Inflammatory macrophage treated with lipopolysaccharide for 1 hour (primary cell): Measurements from ENCODE around the gene MALRD1.

Source experiments
- DNase-seq, 2 donors: peaks; one replicate each; pipeline ENCODE4 v3.0.0-alpha.2; 2020 to 2022

MALRD1 gene

DNA sequence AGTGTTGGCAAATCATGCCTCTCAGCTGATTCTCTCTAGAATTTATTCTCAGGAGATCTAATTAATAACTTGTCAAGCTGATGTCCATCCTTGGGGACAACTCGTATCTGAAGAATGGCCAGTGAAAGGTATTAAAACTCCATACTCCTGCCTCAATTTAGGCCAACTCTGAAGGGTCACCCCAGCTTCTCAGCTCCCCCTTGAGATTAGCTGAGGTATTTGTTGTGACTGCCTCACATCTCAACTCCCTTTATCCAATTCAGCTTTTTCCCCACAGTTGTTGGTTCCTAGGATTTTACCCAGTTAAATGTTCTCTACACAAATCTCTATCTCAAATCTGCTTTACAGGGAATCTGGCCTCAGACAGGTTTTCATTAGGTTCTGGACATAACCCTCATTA is 182.4 kb downstream of the MALRD1 start:
- no peak for DNase-seq

DNA sequence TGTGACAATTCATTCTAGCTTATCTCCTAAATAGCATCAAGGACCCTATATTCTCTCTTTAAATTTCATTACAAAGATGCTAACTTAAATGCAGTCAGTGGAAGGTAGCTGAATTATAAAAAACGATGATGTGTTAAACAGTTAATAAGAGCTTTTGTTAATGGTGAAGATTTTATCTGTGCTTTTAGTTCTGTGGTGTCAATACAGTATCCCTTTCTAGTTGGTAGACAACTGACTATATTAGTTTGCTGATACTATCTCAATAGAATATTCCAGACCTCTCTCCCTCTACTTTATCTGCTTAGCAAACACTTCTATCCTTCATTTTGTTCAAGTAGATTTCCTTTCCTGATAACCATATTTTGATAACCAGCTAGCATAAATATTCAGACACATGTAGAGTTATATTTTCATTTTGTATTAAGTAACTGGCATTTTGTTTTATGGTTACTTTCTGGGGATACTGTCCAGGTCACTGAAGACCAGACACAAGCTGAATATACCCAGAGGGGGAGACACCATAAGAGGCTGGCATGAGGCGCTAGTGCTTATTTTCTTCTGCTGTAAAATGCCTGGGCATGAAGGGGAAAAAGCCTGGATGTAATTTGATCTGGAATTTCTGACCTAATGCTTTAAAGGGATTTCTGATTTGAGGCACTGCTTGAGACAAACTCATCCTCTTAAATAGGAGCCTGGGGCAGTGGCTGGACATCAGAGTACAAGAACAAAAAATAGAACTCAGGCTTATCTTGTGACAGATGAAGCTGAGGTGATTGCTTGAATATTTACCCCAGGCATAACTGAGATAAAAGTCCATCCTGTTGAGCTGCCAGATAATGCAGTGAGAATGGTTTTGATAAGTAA is 197.5 kb downstream of the MALRD1 start:
- DNase-seq = no peak

DNA sequence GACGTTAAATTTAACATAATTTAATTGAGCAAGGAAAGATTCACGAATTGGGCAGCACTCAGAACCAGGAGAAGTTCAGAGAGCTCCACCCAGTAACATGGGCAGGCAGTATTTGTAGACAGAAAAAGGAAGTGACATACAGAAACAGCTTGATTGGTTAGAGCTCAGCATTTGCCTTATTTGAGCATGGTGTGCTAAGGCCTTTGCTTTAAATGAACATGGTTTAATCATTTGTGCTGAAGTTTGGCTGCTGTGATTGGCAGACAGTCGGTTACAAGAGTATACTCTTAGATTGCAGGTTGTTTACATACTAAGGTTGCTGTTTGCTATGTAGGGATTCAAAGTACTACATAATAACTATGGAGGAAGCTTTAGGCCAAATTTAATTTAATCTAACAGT is 199.2 kb downstream of the MALRD1 start:
- no peak for DNase-seq

DNA sequence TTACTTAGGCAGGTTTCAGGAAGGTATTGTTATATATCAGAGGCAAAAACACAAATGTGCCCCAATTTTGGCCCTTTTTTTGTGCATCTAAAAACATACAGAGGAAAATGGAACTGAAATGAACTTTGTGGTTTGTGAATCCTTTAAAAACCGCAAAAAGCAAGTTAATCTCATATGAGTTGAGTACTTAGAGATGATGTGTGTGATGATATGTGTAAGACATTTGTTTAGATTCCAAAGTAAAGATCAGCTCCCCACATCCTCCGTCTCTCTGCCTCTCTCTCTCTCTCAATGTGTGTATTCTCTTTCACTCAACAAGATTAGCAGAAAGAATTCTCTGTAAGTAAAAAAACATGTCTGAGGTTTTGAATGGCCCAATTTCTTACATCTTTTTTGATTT is 201.9 kb downstream of the MALRD1 start:
- no peak for DNase-seq

DNA sequence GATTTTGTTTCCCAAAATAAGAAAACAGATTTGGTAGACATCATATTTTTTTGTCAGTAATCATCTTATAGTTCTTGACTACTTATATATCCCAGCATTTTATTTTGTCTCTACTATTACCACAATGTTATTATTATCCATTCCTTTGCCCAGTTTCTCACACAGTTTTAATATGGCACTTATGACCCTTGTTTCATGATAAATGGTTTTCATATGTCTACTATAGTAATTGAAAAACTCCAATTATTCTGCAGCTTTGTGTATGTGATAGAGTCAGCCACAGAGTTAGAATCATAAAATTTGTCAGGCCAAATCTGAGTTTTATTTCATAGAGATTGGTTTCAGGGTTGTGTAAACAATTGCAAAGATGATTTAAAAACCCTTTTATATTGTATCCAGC is 203.9 kb downstream of the MALRD1 start:
- DNase-seq = no peak

DNA sequence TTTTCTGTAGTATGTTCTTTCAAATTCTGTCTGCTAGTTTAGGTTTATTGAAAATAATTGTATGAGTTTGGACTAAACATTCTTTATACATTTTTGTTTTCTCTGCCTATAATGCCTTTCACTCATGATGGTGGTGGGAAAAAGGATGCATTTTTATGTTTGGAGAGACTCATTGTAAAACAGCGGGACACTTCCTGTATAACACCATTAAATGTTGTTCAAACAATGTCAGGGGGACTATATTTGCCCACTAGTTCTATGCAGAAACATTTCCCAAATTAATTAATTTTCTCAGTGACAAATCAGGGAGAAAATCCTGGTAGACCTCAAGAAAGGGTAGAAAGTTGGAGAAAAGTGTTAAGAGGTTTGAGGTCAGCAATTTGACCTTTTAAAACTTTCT is 207.7 kb downstream of the MALRD1 start:
- DNase-seq = no peak

DNA sequence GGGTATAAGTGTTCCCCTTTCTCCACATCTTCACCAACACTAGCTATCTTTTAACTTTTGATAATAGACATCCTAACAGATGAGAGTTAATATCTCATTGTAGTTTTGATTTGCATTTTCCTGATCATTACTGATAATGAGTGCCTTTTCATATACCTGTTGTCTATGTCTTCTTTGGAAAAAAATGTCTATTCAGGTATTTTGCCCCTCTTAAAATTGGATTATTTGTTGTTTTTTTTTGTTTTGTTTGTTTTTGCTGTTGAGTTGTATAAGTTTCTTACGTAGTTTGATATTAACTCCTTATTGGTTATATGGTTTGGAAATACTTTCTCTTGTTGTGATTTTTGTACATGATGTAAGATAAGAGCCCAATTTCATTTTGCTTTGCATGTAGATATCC is 214.7 kb downstream of the MALRD1 start:
- no peak for DNase-seq

DNA sequence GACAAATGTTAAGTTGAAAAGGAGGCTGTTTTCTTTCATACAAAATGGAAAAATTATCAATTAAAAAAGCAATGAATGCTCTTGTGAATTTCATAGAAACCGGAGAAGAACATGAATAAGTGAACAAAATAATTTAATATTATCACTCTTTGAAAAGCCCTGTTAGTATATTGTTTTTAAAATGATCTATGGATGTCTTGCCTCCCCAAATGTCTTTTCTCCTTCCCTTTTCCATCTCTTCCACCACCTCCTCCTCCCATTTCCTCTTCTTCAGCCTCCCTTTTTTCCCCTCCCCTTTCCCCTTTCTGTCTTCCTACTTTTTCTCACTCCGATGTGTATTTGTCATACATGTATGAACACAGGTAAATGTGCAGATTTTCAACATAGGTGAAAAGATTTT is 234.7 kb downstream of the MALRD1 start:
- no peak for DNase-seq

DNA sequence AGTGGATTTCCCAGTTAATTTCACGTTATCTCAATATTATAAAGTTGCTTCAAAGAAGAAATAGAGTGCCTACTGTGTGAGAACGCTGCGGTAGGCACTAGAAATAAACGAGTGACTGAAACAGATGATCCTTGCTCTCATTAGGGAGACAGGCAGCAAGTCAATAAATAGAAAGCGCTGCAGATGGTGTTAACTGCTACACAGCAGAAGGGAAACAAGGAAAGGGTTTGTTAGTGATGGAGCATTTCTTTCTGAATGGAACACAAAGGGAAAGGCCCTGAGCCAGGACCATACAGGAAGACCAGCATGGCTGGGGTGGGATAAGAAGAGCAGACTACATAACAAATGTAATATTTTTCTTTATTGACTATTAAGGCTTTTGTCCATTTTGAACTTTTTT is 235.2 kb downstream of the MALRD1 start:
- no peak for DNase-seq

DNA sequence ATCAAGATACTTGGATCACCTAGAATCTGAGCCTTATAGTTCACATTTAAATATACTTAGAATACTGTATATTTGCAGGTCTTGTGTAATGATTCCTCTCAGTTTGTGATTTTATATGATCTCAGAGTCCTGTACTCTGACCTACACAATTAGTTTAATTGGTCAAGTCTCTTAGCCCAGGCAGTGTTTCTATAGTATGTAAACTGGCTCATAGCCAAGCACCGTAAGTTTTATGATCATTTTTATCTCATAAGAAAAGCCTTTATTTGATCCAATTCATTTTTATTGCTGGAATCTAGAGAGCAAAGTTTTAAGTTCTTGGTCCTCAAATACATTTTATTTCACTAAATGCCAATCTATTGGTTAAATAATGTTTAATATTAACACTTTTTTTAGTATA is 242.2 kb downstream of the MALRD1 start:
- no peak for DNase-seq

DNA sequence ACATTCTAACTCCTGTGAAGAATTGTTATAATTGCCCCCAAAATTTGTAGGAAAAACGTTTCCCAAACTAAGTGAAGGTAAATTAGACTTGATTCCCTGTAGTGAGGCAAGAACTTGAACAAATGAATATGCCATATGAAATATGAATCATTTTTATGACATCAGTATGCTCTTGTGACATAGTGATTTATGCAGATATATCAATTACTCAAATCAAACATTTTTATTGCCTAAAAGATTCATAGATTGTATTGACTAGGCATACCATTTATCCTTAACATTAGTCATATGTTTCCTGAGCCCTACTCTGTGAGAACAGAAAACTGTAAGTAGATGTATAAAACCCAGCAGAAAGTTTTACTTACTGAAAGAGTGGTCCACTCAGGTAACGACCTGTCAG is 245.6 kb downstream of the MALRD1 start:
- no peak for DNase-seq

DNA sequence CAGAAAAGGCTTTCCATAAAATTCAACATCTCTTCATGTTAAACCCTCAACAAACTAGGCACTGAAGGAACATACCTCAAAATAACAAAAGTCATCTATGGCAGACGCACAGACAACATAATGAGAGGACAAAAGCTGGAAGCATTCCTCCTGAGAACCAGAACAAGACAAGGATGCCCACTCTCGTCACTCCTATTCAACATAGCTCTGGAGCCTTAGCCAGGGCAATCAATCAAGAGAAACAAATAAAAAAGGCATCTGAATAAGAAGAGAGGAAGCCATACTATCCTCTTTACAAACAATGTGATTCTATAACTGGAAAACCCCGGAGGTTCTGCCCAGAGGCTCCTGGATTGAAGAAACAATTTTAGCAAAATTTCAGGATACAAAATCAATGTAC is 251.0 kb downstream of the MALRD1 start:
- no peak for DNase-seq

DNA sequence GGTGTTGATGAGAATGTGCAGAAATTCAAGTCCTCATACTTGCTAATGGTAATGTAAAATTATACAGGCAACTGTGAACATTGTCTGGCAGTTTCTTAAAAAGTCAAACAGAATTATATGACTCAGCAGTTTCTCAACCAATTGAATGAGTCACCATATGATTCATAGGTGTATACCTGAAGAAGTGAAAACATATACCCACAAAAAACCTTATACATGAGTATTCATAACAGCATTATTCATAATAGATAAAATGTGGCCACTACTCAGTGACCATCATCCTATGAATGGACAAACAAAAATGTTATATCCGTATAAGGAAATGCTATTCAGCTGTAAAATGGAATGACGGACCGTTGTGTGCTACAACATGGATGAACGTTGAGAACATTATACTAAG is 253.5 kb downstream of the MALRD1 start:
- DNase-seq = no peak

DNA sequence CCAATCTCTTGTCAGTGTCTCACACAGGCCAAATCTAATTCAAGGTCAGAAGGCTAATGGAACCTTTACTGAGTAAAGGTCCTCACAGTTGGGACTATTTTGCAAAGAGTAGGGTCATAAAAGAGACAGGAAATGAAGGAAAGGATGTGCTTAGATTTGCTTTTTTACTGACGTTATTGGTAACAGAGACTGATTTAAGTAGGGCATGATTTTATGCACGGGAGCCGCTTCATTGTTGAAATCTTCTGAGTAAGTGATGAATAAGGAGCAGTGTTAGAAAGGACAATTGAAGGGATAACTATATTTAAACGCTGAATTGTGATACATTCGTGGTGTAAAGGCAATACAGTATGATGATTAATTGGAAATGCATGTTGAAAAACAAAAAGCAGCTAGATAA is 261.5 kb downstream of the MALRD1 start:
- no peak for DNase-seq

DNA sequence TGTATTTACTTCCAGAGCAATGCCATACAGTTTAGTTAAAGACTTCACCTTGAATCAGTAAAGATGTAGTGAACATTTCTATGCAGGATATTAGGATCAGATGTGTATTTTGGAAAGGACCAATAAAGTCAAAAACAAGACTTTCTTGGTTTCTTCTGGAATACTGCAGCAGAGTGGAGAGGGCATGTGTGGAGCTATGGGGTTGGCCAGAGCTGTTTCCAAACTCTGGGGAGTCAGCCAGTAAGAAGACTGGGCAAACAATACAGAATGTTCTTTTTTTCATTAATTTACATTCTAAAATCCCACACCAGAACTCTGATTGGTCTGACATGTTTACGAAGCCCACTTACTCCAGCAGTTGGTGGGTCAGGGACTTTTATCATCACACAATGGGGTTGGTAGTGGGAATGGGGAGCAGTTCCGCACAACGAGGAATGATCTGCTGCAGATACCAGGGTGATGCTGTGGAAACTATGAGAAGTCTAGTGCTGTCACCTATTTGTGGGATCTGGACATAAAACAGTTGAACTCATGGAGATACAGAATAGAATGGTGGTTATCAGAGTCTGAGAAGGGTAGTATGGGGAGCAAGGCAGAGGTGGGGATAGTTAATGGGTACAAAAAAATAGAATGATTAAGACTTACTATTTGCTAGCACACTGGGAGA is 267.7 kb downstream of the MALRD1 start:
- no peak for DNase-seq

DNA sequence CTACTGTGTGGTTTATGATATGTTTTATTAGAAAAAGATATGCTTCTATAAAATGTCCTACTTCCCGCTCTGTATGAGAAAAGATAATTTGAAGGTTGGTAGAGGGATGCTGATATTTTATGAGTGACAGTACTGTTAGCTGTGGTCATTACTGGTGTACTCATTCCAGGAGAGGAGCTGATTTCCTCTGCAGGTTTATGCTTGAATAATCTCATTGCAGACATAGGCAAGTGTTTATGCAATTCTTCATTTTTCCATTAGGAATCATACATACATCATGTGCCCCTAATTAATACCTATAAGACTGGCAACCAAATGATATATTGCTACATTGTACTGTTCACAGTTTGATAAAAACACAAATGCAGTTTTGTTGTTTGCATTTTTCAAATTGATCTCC is 269.4 kb downstream of the MALRD1 start:
- no peak for DNase-seq

DNA sequence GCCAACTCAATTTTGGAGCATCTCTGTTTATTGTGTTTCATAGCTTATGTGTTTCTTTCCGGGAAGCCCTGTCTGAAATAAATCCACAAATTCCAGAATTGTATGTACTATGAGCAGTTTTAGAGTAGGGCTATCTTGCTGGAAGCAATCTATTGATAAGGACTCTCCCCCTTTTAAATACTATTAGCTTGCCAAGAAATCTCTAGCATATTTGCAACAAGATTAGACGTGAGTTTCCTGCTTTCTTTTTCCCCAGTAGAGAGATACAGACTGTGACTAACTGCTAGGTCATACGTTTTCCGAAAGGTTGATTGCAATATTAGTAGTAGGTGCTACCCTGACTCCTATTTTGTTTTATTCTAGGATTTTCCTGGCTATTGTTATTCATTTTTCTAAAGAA is 277.0 kb downstream of the MALRD1 start:
- no peak for DNase-seq

DNA sequence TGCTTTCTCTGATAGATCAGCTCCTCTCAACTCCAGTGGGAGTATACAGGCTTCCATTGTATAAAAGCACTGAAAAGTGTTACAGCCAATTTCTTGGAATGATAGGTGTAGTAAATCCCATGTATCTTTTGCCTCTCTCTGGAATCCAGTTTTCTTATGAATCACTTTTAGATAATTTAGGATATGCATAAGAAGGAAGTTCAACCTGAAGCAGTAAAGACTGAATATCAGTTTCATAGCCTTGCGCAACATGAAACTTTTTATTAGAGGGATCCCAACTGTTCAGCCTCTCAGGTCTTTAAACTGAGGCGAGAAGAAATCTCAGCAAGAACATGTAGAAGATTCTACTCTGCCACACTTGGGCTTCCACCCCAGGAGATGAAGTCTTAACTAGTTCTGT is 280.0 kb downstream of the MALRD1 start:
- no peak for DNase-seq

DNA sequence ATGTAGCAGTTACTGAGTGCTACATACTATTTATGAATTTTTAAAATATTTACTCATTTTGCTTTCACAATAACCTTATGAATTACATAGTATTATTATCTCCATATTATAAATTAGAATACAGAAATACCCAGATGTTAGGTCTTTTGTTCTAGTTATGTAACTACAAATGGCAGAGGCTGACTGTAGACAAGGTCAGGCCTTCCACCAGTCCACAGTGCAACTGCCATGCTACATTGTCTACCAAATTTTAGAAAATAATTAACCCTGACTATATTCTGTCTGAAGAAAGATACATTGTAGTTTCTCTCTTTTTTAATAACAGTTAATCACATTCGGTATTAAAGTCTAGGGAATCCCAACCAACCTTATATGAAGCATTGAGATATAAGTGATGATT is 280.9 kb downstream of the MALRD1 start:
- DNase-seq = no peak

DNA sequence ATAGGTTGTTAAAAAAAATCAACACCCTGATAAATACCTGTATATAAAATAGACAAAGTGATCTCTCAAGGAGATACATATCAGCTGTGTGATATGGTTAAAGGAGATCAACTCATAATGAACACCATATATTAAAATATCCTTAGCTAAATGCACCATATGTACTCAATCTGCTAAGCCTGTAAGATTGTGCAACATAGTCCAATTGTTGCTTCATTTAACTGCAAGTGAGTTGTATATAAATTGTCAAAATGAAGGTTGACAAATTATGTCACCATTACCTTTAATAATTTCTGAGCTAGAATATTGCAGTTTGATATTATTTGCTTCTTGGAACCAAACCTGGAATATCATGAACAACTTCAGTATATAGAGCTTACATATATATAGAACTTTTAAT is 283.7 kb downstream of the MALRD1 start:
- DNase-seq = no peak

DNA sequence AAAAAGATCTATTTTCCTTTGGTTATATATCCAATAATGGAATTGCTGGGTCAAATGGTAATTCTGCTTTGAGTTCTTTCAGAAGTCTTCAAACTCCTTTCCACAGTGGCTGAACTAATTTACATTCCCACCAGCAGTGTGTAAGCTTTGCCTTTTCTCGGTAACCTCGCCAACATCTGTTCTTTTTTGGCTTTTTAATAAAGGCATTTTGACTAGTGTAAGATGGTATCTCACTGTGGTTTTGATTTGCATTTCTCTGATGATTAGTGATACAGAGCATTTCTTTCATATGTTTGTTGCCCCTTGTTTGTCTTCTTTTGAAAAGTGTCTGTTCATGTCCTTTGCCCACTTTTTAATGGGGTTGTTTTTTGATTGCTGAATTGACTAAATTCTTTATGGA is 285.0 kb downstream of the MALRD1 start:
- no peak for DNase-seq

DNA sequence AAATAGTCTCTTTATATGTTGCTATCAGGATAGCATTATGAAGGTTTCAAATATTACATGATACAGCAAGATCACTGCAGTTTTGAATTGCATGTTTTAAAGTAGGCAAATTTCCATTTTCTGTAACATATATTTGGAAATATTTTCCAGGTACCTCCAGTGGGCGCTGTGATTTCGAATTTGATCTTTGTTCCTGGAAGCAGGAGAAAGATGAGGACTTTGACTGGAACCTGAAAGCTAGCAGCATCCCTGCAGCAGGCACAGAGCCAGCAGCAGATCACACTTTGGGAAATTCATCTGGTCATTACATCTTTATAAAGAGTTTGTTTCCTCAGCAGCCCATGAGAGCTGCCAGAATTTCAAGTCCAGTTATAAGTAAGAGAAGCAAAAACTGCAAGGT is 299.0 kb downstream of the MALRD1 start:
- DNase-seq = no peak

DNA sequence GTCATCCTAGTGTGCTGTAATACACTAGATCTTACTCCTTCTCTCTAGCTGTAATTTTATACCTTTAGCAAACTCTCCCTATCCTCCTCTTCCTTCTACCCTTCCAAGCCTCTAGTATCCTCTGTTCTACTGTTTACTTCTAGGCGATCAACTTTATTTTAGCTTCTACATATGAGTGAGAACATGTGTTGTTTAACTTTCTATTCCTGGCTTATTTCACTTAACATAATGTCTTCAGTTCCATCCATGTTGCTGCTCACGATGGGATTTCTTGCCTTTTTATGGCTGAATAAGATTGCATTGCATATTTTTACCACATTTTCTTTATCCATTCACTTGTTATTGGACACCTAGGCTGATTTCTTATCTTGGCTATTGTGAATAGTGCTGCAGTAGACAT is 318.6 kb downstream of the MALRD1 start:
- no peak for DNase-seq

DNA sequence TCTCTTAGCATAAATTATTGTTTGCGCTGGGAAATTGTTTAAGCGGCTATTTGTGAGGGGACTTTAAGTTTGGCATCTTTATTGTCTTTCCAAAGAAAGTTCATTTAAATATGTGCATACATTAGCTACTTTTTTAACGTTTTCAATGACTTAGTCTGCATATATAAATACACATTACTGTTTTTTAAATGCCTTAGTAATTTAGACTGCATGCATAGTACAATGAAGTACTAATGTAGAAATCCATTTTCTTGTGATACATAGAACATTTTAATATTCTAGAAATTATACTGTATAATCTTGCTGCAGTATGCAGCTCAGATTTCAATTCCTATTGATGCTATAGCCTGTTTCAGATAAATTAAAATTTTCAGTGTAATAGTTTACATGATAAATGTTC is 325.4 kb downstream of the MALRD1 start:
- DNase-seq = no peak
